Panc1 (cell line): ENCODE data around the gene CCDC18.

Source experiments
- POLR2AphosphoS5 ChIP-seq: IDR thresholded peaks from 2 replicates; pipeline ENCODE4 v1.6.1; 2012; ENCODE audit warnings: mild to moderate bottlenecking, low read depth, low read length, moderate library complexity
- SIN3A ChIP-seq: IDR thresholded peaks from 2 replicates; pipeline ENCODE4 v1.6.1; 2012; ENCODE audit warnings: low read depth, mild to moderate bottlenecking, low read length, moderate library complexity, borderline replicate concordance; ENCODE audit not compliant: insufficient read depth
- TCF7L2 ChIP-seq: IDR thresholded peaks from 2 replicates; pipeline ENCODE4 v1.6.1; 2011; ENCODE audit warnings: mild to moderate bottlenecking, low read depth, low read length, inconsistent platforms
- TF ChIP-seq, protein P1 (sequence below): fragments of 450-650 bp; IDR thresholded peaks from 2 replicates; pipeline ENCODE4 v1.5.1; 2017; ENCODE audit warnings: mild to moderate bottlenecking
- TF ChIP-seq, protein P2 (sequence below), 2 experiments: IDR thresholded peaks; 2 replicates each; pipeline ENCODE4 v1.6.1; 2011 to 2012; ENCODE audit warnings: low read depth in 2 of 2, control low read depth in 1 of 2, low read length in 1 of 2, mild to moderate bottlenecking in 1 of 2, moderate library complexity in 1 of 2; ENCODE audit not compliant: insufficient read depth in 1 of 2

DNA sequence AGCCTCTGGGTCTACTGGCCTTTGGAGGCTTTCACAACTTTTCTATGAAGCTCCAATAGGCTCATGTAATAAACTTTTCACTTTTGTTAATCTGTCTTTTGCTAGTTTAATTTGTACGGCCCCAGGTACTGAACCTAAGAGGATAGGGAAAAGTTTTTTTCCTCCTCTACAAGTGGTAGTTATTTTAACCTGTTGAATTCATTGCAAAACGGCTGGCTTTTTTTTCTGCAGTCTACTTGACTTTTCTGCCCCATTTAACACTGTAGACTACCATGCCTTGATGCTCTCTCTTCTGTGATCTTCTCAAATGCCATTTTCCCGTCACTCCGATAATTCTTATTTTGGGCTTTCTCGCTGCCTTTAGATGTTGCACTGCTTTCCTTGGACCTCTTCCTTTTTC is 121.6 kb downstream of the CCDC18 start:
- TF ChIP-seq POLR2AphosphoS5 (no peak), SIN3A (no peak), TCF7L2 (no peak)
- TF ChIP-seq, protein P1, sequence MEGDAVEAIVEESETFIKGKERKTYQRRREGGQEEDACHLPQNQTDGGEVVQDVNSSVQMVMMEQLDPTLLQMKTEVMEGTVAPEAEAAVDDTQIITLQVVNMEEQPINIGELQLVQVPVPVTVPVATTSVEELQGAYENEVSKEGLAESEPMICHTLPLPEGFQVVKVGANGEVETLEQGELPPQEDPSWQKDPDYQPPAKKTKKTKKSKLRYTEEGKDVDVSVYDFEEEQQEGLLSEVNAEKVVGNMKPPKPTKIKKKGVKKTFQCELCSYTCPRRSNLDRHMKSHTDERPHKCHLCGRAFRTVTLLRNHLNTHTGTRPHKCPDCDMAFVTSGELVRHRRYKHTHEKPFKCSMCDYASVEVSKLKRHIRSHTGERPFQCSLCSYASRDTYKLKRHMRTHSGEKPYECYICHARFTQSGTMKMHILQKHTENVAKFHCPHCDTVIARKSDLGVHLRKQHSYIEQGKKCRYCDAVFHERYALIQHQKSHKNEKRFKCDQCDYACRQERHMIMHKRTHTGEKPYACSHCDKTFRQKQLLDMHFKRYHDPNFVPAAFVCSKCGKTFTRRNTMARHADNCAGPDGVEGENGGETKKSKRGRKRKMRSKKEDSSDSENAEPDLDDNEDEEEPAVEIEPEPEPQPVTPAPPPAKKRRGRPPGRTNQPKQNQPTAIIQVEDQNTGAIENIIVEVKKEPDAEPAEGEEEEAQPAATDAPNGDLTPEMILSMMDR: no peak
- TF ChIP-seq, protein P2, sequence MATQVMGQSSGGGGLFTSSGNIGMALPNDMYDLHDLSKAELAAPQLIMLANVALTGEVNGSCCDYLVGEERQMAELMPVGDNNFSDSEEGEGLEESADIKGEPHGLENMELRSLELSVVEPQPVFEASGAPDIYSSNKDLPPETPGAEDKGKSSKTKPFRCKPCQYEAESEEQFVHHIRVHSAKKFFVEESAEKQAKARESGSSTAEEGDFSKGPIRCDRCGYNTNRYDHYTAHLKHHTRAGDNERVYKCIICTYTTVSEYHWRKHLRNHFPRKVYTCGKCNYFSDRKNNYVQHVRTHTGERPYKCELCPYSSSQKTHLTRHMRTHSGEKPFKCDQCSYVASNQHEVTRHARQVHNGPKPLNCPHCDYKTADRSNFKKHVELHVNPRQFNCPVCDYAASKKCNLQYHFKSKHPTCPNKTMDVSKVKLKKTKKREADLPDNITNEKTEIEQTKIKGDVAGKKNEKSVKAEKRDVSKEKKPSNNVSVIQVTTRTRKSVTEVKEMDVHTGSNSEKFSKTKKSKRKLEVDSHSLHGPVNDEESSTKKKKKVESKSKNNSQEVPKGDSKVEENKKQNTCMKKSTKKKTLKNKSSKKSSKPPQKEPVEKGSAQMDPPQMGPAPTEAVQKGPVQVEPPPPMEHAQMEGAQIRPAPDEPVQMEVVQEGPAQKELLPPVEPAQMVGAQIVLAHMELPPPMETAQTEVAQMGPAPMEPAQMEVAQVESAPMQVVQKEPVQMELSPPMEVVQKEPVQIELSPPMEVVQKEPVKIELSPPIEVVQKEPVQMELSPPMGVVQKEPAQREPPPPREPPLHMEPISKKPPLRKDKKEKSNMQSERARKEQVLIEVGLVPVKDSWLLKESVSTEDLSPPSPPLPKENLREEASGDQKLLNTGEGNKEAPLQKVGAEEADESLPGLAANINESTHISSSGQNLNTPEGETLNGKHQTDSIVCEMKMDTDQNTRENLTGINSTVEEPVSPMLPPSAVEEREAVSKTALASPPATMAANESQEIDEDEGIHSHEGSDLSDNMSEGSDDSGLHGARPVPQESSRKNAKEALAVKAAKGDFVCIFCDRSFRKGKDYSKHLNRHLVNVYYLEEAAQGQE (IDR thresholded peaks at IDR 0.05; ENCODE audit: insufficient read depth in 1 of 2, low read depth in 2 of 2, low read length in 1 of 2): no peak
